Measurements from ENCODE around the gene RTN4RL1. TPM values are rescaled to one million over a fixed set of nuclear protein-coding genes. Genes with fewer than 3 reads are reported as not detected.
A peak's percentile ranks its signal among the peaks of the same experiment; 100 is the strongest.

The RTN4RL1 gene
- total RNA-seq, 4 donors from 2014 or later, result 7.3 to 12.6 (median 7.8) TPM

DNA sequence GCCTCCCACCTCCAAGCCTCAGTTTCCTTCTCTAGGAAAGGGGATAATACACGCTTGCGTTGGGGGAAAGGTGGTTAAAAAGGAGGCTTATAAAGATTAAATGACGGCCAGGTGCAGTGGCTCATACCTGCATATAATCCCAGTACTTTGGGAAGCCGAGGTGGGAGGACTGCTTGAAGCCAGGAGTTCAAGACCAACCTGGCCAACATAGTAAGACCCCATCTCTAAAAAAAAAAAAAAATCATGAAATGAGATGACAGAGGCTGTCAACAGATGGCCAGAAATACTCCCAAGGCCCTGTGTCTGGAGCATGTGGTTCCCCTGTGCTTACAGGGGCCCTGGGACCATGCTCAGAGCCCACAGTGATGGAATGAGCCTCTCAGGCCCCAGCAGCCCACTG lies 30.4 kb downstream of the RTN4RL1 start:
- no peak for DNase-seq (ENCODE audit: low spot score in 2 of 2)

DNA sequence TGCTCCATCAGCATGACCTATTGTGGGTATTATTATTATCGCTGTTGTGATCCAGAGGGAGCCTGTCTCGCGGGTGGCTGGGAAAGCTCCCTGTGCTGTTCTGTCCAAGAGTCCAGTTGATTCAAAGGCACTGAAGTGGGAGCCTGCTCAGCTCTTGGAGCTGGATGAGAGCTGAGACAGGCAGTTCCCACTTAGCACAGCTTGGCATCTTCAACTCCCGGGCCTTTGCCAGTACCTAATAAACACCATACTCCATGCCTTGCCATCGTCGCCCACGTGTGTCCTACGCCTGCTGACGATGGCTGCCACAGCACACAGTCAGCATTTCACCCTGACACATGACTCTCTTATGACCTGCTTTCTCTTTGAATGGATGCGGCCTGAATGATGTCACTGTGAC lies 32.6 kb downstream of the RTN4RL1 start:
- WGBS, 2 donors, result 67 to 71% methylated on average over 10 of the region's 10 CpGs

More for the DNA sequence above, 30.4 kb downstream of the RTN4RL1 start:
- H3K27ac ChIP-seq, result no peak overlapping the region
- no peaks in the 10 kb centered on the region for H3K36me3 ChIP-seq
- no peak for TF ChIP-seq POLR2A (IDR thresholded peaks at IDR 0.05)
- TF ChIP-seq, protein P1, sequence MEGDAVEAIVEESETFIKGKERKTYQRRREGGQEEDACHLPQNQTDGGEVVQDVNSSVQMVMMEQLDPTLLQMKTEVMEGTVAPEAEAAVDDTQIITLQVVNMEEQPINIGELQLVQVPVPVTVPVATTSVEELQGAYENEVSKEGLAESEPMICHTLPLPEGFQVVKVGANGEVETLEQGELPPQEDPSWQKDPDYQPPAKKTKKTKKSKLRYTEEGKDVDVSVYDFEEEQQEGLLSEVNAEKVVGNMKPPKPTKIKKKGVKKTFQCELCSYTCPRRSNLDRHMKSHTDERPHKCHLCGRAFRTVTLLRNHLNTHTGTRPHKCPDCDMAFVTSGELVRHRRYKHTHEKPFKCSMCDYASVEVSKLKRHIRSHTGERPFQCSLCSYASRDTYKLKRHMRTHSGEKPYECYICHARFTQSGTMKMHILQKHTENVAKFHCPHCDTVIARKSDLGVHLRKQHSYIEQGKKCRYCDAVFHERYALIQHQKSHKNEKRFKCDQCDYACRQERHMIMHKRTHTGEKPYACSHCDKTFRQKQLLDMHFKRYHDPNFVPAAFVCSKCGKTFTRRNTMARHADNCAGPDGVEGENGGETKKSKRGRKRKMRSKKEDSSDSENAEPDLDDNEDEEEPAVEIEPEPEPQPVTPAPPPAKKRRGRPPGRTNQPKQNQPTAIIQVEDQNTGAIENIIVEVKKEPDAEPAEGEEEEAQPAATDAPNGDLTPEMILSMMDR (IDR thresholded peaks at IDR 0.05), result no peak
- TF ChIP-seq EP300 (IDR thresholded peaks at IDR 0.05), result no peak
- H3K4me1 ChIP-seq, result peaks cover 0 to 29% (median 13%) of the 10 kb centered on the region in 4 donors
- 96% methylated on average over 4 of the region's 4 CpGs for WGBS, 2 donors
- H3K9me3 ChIP-seq, result no peaks in the 10 kb centered on the region
- H3K4me3 ChIP-seq, result no peak overlapping the region
- H3K27me3 ChIP-seq, result peaks cover 0 to 44% of the 10 kb centered on the region in 2 donors

DNA sequence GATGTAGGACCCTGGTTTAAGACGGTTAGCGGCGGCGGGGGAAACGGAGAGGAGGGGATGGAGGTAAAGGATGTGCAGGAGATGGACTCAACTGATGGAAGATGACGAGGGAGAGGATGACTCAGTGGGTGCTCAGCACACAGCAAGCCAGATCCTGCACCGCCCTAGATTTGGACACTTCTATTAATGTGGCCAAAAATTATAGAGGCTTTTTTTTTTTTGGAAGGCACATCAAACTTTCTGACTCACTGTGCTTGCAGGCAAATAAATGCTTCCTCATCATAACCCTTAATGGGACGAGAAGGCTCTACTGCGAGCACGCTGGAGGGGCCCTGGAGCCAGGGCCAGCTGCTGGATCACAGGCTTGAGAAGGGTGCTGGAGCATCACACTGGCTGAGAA lies 36.0 kb downstream of the RTN4RL1 start:
- Histone ChIP-seq H3K36me3 (no peaks in the 10 kb centered on the region), H3K27ac (peak overlapping the region in 1 of 4 donors; percentile 54), H3K9me3 (no peaks in the 10 kb centered on the region), H3K27me3 (peaks cover 0 to 12% of the 10 kb centered on the region in 2 donors), H3K4me3 (no peak overlapping the region), H3K4me1 (peaks cover 0 to 7% (median 0%) of the 10 kb centered on the region in 4 donors)
- WGBS, 2 donors, result 76 to 80% methylated on average over 10 of the region's 10 CpGs
- DNase-seq (ENCODE audit: low spot score in 2 of 2), result peak in 1 of 2 donors; percentile 18
- TF ChIP-seq EP300 (IDR thresholded peaks at IDR 0.05) (no peak), POLR2A (IDR thresholded peaks at IDR 0.05) (no peak)
- TF ChIP-seq, protein P1 (IDR thresholded peaks at IDR 0.05), result no peak

More for the DNA sequence above, 32.6 kb downstream of the RTN4RL1 start:
- H3K4me1 ChIP-seq, result peaks cover 0 to 15% (median under 1%) of the 10 kb centered on the region in 4 donors
- no peaks in the 10 kb centered on the region for H3K9me3 ChIP-seq
- H3K27me3 ChIP-seq, result peaks cover 0 to 38% of the 10 kb centered on the region in 2 donors
- no peak overlapping the region for H3K27ac ChIP-seq
- DNase-seq (ENCODE audit: low spot score in 2 of 2), result no peak
- TF ChIP-seq, protein P1 (IDR thresholded peaks at IDR 0.05), result no peak
- TF ChIP-seq POLR2A (IDR thresholded peaks at IDR 0.05) (no peak), EP300 (IDR thresholded peaks at IDR 0.05) (no peak)
- no peaks in the 10 kb centered on the region for H3K36me3 ChIP-seq
- no peak overlapping the region for H3K4me3 ChIP-seq

DNA sequence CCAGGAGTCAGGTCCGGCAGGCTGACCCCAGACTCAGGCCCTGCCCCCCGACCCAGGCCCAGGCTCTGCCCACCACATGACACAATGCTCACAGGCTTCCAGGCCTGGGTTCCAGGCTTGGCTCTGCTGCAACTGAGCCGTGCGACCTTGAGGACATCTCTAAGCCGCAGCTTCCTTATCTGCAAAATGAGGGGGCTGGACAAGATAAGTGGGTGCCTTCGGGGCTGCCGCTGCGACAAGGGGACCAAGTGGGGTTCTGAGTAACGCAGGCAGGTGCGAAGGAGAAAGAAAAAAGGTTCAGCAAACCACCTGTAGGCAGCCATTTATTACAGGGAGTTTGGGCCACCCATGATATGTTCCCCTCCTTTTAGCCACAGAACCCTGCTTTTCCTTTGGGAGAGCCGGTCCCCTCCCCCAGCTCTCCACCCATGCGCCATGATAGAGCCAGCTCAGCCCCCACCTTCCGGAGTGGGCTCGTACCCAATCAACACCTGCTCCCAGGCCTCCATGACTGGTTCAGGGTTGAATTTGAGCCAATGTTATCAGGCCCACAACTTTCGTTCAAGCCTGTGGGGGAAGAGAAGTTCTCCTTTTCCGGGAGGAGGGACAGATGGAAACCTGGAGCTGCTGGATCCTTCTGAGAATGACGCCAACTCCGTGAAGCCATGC lies 38.2 kb downstream of the RTN4RL1 start:
- DNase-seq (ENCODE audit: low spot score in 2 of 2), result no peak

DNA sequence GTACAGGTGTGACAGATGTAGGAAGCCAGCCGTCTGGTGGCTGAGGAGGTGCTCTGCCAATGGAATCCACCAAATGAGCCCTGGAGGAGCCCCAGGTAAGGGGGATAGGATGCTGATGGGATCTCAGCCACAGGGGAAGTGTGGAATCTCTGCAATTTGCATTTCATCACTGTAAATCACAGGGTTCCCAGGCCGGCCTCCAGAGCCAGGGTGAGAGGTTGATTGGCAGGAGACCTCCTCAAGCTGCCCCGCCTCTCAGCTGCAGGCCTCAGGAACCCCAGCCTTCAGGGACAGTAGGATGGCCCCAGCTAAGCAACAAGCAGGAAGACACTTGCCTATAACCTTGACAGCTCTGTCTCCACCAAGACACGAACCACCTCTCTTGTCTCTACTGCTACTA lies 39.4 kb downstream of the RTN4RL1 start:
- TF ChIP-seq EP300 (IDR thresholded peaks at IDR 0.05) (no peak), POLR2A (IDR thresholded peaks at IDR 0.05) (no peak)
- TF ChIP-seq, protein P1 (IDR thresholded peaks at IDR 0.05), result no peak
- WGBS, 2 donors, result 77 to 87% methylated on average over 3 to 4 of the region's 4 CpGs

More for the DNA sequence above, 38.2 kb downstream of the RTN4RL1 start:
- Histone ChIP-seq H3K27me3 (peaks cover 0 to 11% of the 10 kb centered on the region in 2 donors), H3K36me3 (no peaks in the 10 kb centered on the region), H3K4me3 (no peak overlapping the region), H3K27ac (no peak overlapping the region), H3K9me3 (no peaks in the 10 kb centered on the region), H3K4me1 (peaks cover 0 to 7% (median 0%) of the 10 kb centered on the region in 4 donors)
- WGBS, 2 donors, result 89 to 92% methylated on average over 17 to 18 of the region's 18 CpGs
- TF ChIP-seq POLR2A (IDR thresholded peaks at IDR 0.05) (no peak), EP300 (IDR thresholded peaks at IDR 0.05) (no peak)
- TF ChIP-seq, protein P1 (IDR thresholded peaks at IDR 0.05), result no peak

More for the DNA sequence above, 39.4 kb downstream of the RTN4RL1 start:
- Histone ChIP-seq H3K4me3 (no peak overlapping the region), H3K9me3 (no peaks in the 10 kb centered on the region), H3K36me3 (no peaks in the 10 kb centered on the region), H3K4me1 (peaks cover 0 to 14% (median 0%) of the 10 kb centered on the region in 4 donors), H3K27me3 (peaks cover 0 to under 1% of the 10 kb centered on the region in 2 donors), H3K27ac (no peak overlapping the region)
- no peak for DNase-seq (ENCODE audit: low spot score in 2 of 2)

Measured in tibial nerve (tissue), 4 donors.